A549 treated with AZD2906 at 1 μM for 4 hours (cell line): ENCODE results near the gene WDR74. TPM values are rescaled to one million over a fixed set of nuclear protein-coding genes. Genes with fewer than 3 reads are reported as not detected.

Experiments used
- total RNA-seq: library from RNA; stranded (reverse); fragments of 200-300 nt; extraction: Qiagen RNA extraction; gene quantifications from 5 replicates; pipeline ENCODE4 v1.2.3, GENCODE V29; 2022

WDR74 gene
- 74.3 to 82.0 TPM (median 79.5 TPM) in 5 replicates for total RNA-seq

DNA sequence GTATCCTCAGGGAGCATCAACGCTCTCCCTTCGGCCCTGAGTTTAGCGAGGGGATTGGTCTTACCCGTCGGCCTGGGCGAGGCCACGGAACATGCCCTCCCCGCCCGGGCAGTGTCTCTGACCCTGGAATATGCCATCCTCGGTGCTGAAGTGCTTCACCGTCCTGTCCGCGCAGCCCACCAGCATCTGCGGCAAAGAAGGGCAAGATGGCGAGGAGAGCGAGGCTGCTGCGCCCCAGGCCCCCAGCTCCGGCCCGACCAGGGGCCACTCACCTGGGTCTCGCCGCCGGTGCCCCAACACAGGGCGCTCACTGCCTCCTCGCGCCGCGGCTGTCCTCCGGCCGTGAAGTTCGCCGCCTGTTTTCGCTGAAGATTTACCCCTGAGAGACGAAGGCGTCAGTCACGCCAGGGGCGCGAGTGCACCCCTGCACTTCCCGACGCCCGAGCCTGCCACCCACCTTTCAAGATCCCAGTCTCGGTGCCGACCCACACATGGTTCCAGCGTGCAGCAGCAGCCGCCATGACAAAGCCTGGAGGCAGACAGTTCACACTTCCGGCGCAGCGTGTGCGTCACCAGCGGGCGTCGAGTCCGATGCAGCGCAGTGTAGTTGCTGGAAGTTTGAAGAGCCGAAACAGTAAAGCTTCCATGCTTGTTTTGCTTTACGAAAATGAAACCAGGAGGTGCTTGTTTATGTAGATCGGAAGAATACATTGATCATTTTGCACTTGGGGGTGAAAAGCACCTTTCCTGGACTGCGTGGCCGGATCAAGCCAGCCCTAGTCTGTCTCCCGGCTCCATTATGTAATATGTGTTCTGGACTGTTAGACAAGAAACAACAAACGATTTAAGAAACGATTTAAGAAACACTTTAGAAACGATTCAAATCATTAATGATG is at the start of gene WDR74:
Gene WDR74 (minus strand): TSS at position 541 of the 896 bp plus-strand sequence. CDS start 20 bp downstream, at position 521.

DNA sequence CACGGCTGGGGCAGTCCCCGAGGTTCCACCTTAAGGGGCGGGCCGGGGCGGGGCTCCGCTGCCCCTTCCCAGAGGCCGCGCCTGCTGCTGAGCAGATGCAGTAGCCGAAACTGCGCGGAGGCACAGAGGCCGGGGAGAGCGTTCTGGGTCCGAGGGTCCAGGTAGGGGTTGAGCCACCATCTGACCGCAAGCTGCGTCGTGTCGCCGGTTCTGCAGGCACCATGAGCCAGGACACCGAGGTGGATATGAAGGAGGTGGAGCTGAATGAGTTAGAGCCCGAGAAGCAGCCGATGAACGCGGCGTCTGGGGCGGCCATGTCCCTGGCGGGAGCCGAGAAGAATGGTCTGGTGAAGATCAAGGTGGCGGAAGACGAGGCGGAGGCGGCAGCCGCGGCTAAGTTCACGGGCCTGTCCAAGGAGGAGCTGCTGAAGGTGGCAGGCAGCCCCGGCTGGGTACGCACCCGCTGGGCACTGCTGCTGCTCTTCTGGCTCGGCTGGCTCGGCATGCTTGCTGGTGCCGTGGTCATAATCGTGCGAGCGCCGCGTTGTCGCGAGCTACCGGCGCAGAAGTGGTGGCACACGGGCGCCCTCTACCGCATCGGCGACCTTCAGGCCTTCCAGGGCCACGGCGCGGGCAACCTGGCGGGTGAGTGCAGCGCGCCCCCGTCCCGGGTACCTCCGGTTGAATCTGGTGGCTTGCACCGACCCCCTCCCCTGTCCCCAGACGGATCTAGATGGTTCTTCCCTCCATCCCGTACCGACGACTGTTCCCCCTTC is 41.6 kb upstream of the WDR74 start, which contains the start of gene SLC3A2:
Gene SLC3A2 (plus strand): TSS at position 94 of the 776 bp plus-strand sequence. CDS start 128 bp downstream, at position 222.

DNA sequence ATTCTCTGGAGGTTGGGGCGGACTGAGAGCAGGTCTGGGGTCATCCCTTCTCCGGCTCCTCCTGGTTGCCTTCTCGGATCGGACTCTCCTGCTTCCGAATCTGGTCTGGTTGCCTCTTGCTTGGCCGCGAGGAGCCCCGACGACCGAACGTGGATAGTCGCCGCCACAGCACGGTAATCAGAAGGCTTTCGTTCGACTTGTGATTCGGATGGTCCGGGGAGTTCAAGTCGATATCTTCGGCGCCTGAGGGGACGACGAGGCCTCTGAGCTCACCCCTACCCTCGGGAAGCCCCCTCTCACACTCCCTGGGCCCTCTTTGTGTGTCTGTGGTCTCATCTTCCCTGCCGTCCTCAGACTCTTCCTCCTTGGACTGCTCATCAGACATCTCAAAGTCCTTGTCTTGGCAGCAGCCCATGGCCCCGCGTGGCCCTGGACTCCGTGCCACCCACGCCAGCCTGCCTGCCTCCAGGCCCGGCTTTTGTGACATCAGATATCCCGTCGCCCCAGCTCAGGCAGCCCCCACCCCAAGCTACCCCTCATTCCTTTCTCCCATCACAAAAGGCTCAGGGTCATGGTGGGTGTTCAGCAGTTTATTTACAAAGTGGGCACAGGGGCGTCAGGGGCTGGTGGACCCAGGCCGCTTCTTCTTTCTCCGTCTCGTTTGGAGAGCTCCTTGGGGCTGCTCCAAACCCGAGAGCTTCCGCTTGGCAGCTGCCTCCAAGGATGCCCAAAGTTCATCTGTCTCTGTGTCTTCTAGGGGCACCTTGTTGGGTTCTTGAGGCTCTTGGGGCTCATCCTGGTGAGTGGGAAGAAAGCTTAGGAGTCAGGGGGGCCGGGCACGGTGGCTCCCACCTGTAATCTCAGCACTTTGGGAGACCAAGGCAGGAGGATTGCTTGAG is 6.8 kb downstream of the WDR74 start, which contains the start of gene TEX54:
Gene TEX54 (minus strand): TSS at position 506 of the 899 bp plus-strand sequence.

DNA sequence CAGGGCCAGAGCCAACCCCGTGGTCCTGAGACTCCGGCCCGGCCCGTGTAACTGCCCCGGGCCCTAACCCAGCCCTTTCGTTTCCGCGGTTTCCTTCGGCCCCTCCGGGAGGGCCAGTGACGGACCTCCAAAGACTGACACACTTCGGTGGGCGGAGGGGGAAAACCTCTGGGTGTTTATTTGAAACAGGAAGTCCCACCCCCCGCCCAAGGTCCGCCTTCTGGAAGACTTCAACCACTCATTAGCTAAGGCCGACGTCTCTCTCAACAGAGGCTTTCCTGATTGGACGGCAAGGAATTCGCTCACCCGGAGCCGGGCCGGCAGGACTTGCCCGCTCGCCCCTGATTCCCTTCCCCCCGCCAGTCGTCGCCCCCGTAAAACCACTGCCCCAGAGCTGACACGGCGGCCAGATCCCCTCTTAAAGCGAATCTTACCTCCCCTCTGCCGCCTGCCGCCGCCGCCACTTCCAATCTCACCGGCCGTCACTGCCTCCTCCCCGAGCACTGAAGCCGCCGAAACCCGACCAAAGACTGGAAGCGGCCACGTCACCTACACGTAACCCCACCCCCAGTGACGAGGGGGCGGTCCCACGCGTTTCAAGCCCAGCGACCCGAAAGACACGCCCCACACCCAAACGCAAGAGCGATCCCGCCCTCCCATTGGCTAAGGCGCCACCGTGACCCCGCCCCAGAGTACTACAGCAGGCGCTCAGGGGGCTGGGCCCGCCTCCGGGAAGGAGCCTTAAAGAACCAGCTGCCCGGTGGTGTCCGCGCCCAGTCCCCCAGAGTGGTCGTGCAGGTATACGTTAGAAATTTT is 7.7 kb downstream of the WDR74 start, which contains the start of gene STX5:
Gene STX5 (minus strand): TSS at position 532 of the 816 bp plus-strand sequence. CDS start 808 bp downstream, outside the sequence.

DNA sequence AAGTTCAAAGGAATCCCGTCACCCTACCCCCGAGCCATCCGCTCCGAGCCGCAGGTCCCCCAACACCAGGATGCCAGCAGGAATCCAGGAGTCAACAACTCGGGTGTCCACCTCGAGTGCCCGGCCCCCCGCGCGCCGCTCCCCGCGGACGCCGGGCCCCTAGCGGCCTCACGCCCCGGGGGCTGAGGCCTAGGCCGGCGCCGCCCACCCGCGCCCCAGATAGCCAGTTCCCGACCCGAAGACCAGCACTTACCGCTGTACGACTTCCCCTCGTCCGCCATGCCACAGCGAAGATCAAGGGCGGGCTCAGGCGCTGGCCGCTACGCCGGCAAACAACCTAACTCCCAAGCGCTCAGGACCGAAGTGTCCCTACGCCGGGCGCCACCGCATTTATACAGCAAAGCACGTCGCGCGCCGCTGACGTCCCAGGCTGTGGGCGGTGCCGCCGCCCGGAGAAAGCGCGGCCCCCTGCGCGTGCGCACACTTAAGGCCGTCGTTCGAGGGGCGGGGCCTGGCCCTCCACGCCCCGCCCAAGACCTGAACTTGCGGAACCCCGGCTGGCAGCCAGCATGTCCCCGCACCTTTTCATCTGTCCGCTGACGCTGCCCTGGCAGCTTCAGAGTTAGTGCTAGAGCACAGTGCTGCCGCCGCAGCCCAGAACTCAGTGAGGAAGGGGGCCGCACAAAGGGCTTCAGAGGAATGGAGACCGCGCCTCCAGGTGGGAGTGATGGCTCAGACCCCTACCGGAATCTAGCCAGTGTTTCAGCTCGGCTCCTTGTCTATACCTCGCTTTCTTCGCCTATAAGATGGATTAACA is 34.1 kb downstream of the WDR74 start, which contains the start of gene NXF1:
Gene NXF1 (minus strand): TSS at position 365 of the 817 bp plus-strand sequence. CDS start 84 bp downstream, at position 281.

DNA sequence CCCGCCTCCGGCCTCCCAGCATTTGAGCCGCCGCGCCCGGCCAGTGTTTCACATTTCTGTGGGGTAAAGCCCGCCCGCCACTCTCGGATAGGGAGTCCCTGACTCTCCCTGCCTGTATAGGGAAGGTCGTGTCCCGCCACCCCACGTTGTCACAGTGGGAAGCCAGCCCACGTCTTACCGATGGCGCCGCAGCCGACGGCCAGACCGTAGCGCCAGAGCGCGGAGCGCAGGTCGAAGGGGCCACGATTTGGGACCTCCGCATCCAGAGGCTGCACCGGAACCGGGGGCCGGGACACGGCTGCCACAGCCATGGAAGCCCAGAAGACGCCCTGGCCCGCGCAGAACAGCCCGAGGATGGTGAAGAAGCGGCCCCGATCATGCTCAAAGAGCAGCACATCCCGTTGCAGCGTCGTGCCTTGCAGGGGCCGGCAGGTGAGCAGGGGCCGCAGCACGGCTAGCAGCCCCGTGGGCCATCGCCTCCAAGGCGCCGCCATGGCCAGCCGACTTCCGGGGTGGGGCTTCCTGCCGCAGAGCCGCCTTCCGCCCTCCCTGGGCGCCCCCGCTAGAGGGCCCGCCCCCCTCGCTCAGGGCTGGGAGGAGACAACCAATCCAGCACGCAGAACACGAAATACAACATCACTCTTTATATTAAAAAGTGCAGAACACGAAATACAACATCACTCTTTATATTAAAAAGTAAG is 47.7 kb downstream of the WDR74 start, which contains the start of gene TMEM223:
Gene TMEM223 (minus strand): TSS at position 506 of the 701 bp plus-strand sequence. CDS start 12 bp downstream, at position 494.

DNA sequence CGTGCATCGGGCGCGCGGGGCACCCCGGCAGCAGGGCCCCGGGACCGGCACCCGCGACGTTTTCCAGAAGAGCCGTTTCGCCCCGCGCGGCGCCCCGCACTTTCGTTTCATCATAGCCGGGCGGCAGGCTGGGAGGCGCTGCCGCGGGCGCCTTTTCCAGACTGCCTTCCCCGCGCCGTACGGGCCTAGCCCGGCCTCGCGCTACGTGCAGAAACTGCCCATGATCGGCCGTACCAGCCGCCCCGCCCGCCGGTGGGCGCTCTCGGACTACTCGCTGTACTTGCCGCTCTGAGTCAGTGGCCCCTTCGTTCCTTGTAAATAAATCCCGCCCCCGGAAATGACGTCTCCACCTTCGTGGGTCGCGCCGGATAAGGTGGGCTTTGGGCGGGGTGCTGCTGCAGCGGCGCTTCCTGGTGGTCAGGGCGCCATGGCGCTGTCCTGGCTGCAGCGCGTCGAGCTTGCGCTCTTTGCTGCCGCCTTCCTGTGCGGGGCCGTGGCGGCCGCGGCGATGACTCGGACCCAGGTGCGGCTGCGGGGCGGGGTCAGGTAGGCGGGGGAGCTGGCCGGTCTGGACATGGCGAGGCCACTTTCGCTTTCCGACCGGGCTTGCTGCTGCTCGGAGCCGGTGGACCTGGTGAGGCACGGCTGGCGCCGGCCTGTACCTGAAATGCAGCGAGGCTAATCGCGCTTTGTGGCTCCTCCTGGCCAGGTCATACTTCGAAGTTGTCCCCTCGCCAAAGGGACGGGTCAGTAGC is 52.2 kb downstream of the WDR74 start, which contains the start of gene TMEM179B:
Gene TMEM179B (plus strand): TSS at position 398 of the 755 bp plus-strand sequence. CDS start 30 bp downstream, at position 428.

Other genes starting within 250 kb of the WDR74 start
- 12.8 to 17.8 TPM (median 17.0 TPM) in 5 replicates for gene TUT1, start 248.1 kb downstream of the WDR74 start, total RNA-seq
- 82.2 to 92.9 TPM (median 85.9 TPM) in 5 replicates for gene MTA2, start 237.7 kb downstream of the WDR74 start, total RNA-seq
- gene EML3, start 226.8 kb downstream of the WDR74 start, total RNA-seq: 19.9 to 26.0 TPM (median 22.0 TPM) in 5 replicates
- 3.6 to 4.3 TPM (median 4.0 TPM) in 5 replicates for gene ROM1, start 226.3 kb downstream of the WDR74 start, total RNA-seq
- gene B3GAT3, start 217.6 kb downstream of the WDR74 start, total RNA-seq: 44.5 to 55.6 TPM (median 54.8 TPM) in 5 replicates
- 248 to 270 TPM (median 260 TPM) in 5 replicates for gene GANAB, start 193.0 kb downstream of the WDR74 start, total RNA-seq
- gene INTS5, start 186.3 kb downstream of the WDR74 start, total RNA-seq: 19.1 to 23.0 TPM (median 22.6 TPM) in 5 replicates
- gene C11orf98, start 174.4 kb downstream of the WDR74 start, total RNA-seq: 118 to 140 TPM (median 121 TPM) in 5 replicates
- 6.9 to 15.1 TPM (median 13.5 TPM) in 5 replicates for gene CSKMT, start 174.3 kb downstream of the WDR74 start, total RNA-seq
- gene UQCC3, start 167.9 kb downstream of the WDR74 start, total RNA-seq: 23.4 to 38.0 TPM (median 35.7 TPM) in 5 replicates
- 4.0 to 5.1 TPM (median 4.8 TPM) in 5 replicates for gene LBHD1, start 167.3 kb downstream of the WDR74 start, total RNA-seq
- 113 to 126 TPM (median 120 TPM) in 5 replicates for gene UBXN1, start 160.5 kb downstream of the WDR74 start, total RNA-seq
- gene LRRN4CL, start 150.1 kb downstream of the WDR74 start, total RNA-seq: 0.07 to 0.10 TPM (median 0.08 TPM) in 3 of 5 replicates, not detected in the others
- 53.3 to 85.7 TPM (median 68.0 TPM) in 5 replicates for gene BSCL2, start 132.2 kb downstream of the WDR74 start, total RNA-seq
- not detected in 5 replicates for gene GNG3, start 131.9 kb downstream of the WDR74 start, total RNA-seq
- 38.1 to 42.3 TPM (median 39.3 TPM) in 5 replicates for gene HNRNPUL2, start 112.1 kb downstream of the WDR74 start, total RNA-seq
- gene TTC9C, start 111.1 kb downstream of the WDR74 start, total RNA-seq: 28.8 to 30.0 TPM (median 29.4 TPM) in 5 replicates
- 1.3 to 1.8 TPM (median 1.5 TPM) in 5 replicates for gene ZBTB3, start 85.4 kb downstream of the WDR74 start, total RNA-seq
- 161 to 178 TPM (median 174 TPM) in 5 replicates for gene POLR2G, start 78.0 kb downstream of the WDR74 start, total RNA-seq
- 12.2 to 15.7 TPM (median 14.0 TPM) in 5 replicates for gene TAF6L, start 68.2 kb downstream of the WDR74 start, total RNA-seq
- gene TMEM179B, start 52.2 kb downstream of the WDR74 start, total RNA-seq: 68.8 to 94.9 TPM (median 86.7 TPM) in 5 replicates
- 19.7 to 28.7 TPM (median 27.7 TPM) in 5 replicates for gene TMEM223, start 47.6 kb downstream of the WDR74 start, total RNA-seq
- 38.7 to 55.4 TPM (median 50.7 TPM) in 5 replicates for gene NXF1, start 34.1 kb downstream of the WDR74 start, total RNA-seq
- gene STX5, start 7.5 kb downstream of the WDR74 start, total RNA-seq: 19.5 to 24.9 TPM (median 23.9 TPM) in 5 replicates
- gene TEX54, start 6.7 kb downstream of the WDR74 start, total RNA-seq: not detected in 5 replicates
- 893 to 1,052 TPM (median 950 TPM) in 5 replicates for gene SLC3A2, start 41.3 kb upstream of the WDR74 start, total RNA-seq
- gene CHRM1, start 81.8 kb upstream of the WDR74 start, total RNA-seq: 0.03 to 0.08 TPM (median 0.07 TPM) in 4 of 5 replicates, not detected in the other
- gene SLC22A6, start 145.4 kb upstream of the WDR74 start, total RNA-seq: not detected in 5 replicates
- gene SLC22A8, start 176.3 kb upstream of the WDR74 start, total RNA-seq: not detected in 5 replicates